Measurements from ENCODE around the gene DNAH10.

DNA sequence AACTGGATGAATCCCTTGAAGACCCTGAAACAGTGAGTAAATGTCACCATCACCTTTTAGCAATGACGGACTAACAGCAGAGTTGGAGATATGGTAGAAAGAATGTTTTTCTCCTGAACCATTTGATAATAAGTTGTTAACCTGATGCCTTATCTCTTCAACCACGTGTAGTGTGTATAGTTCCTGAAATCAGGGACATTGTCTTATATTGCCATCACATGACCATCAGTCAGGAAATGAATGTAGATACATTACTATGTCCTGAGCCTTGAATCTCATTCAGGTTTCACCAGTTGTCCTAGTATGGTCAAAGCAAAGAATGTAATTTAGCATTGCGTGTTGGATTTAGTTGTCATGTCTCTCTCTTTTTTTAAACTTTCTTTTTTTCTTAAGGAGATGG lies 34.2 kb upstream of the DNAH10 start:
- TF ChIP-seq, protein P1, sequence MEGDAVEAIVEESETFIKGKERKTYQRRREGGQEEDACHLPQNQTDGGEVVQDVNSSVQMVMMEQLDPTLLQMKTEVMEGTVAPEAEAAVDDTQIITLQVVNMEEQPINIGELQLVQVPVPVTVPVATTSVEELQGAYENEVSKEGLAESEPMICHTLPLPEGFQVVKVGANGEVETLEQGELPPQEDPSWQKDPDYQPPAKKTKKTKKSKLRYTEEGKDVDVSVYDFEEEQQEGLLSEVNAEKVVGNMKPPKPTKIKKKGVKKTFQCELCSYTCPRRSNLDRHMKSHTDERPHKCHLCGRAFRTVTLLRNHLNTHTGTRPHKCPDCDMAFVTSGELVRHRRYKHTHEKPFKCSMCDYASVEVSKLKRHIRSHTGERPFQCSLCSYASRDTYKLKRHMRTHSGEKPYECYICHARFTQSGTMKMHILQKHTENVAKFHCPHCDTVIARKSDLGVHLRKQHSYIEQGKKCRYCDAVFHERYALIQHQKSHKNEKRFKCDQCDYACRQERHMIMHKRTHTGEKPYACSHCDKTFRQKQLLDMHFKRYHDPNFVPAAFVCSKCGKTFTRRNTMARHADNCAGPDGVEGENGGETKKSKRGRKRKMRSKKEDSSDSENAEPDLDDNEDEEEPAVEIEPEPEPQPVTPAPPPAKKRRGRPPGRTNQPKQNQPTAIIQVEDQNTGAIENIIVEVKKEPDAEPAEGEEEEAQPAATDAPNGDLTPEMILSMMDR (IDR thresholded peaks at IDR 0.05): no peak
- TF ChIP-seq POLR2A (IDR thresholded peaks at IDR 0.05): no peak
